Endothelial cell of umbilical vein (primary cell): Measurements from ENCODE around the gene CUEDC2. TPM values are rescaled to one million over a fixed set of nuclear protein-coding genes. Genes with fewer than 3 reads are reported as not detected.
"Not testable (repeated sequence)": the region's sequence is repeated elsewhere in the genome, so short reads cannot be mapped to it uniquely, and the experiment has no call there.

Experiments used
- BruUV-seq: library from RNA; stranded (reverse); fragments of 400-500 nt; replicated peaks from 2 replicates; lab custom pipeline; 2021; lab: Mats Ljungman, UMichigan
- CTCF ChIA-PET: fragments of 300-600, 350-600 bp; sonication (Branson Sonifier 250); formaldehyde crosslinking; loops from one replicate; lab custom pipeline; 2021; ENCODE audit warnings: antibody characterized with exemption, inconsistent platforms; lab: Charles Lee
- POLR2A ChIA-PET: fragments of 300-600, 350-600 bp; sonication (Branson Sonifier 250); formaldehyde crosslinking; loops from one replicate; lab custom pipeline; 2021; ENCODE audit warnings: antibody characterized with exemption, inconsistent platforms; lab: Charles Lee
- DNase-seq: peaks from one replicate; pipeline ENCODE4 v3.0.0-alpha.2; 2011; ENCODE audit warnings: low read depth, low spot score
- FAIRE-seq: peaks from 2 replicates; lab custom pipeline; 2011; peaks lifted over from hg19 to GRCh38; lab: Jason Lieb, UNC
- H2AFZ ChIP-seq: 2 replicates; pipeline ENCODE4 v1.6.0; 2012; ENCODE audit warnings: low read depth, low read length, control low read depth, inconsistent platforms
- H3K27ac ChIP-seq: 2 replicates; pipeline ENCODE4 v1.5.1; 2011; ENCODE audit warnings: low read depth, mild to moderate bottlenecking, control low read depth, low read length, moderate library complexity; ENCODE audit not compliant: insufficient read depth
- H3K27me3 ChIP-seq, 2 experiments: 2 replicates each; pipeline versions ENCODE4 v1.6.0 to v1.6.1; 2011; ENCODE audit warnings: low read length in 2 of 2, mixed read lengths in 1 of 2; ENCODE audit not compliant: control insufficient read depth in 2 of 2, insufficient read depth in 2 of 2
- H3K36me3 ChIP-seq, 2 experiments: 2 replicates in 1 of 2; 3 replicates in 1 of 2; pipeline ENCODE4 v1.5.1; 2011; ENCODE audit warnings: low read length in 2 of 2, mild to moderate bottlenecking in 1 of 2, moderate library complexity in 1 of 2; ENCODE audit not compliant: control insufficient read depth in 2 of 2, insufficient read depth in 2 of 2; ENCODE audit errors: extremely low read depth in 1 of 2
- H3K4me1 ChIP-seq: 3 replicates; pipeline ENCODE4 v1.5.1; 2011; ENCODE audit warnings: mild to moderate bottlenecking, low read length; ENCODE audit not compliant: control insufficient read depth, insufficient read depth; ENCODE audit errors: extremely low read depth
- H3K4me2 ChIP-seq: 2 replicates; pipeline ENCODE4 v1.6.1; 2011; ENCODE audit warnings: low read length, control low read depth, mixed read lengths; ENCODE audit not compliant: insufficient read depth
- H3K4me3 ChIP-seq, 3 experiments: fragments of 200-600 bp in 1 of 3; sonication (generic), shearing (Covaris generic) in 1 of 3; replicated peaks in 1 of 3; 2 replicates each; pipeline ENCODE4 v1.5.1; 2011 to 2016; ENCODE audit warnings: control low read depth in 3 of 3, low read length in 3 of 3, mild to moderate bottlenecking in 2 of 3, inconsistent platforms in 1 of 3, low read depth in 1 of 3, moderate library complexity in 1 of 3; ENCODE audit not compliant: insufficient read depth in 1 of 3
- H3K79me2 ChIP-seq: 2 replicates; pipeline ENCODE4 v1.6.0; 2012; ENCODE audit warnings: low read length, inconsistent platforms; ENCODE audit not compliant: control insufficient read depth, insufficient read depth
- H3K9ac ChIP-seq: replicated peaks from 2 replicates; pipeline ENCODE3; 2011; ENCODE audit warnings: low read length, control low read depth; ENCODE audit not compliant: insufficient read depth; ENCODE audit errors: extremely low read depth
- H3K9me1 ChIP-seq: replicated peaks from 3 replicates; pipeline ENCODE4 v1.6.0; 2011; ENCODE audit warnings: mild to moderate bottlenecking, low read length; ENCODE audit not compliant: control insufficient read depth, insufficient read depth; ENCODE audit errors: extremely low read depth
- H3K9me3 ChIP-seq: replicated peaks from 2 replicates; pipeline ENCODE4 v1.5.1; 2012; ENCODE audit warnings: low read length, inconsistent platforms; ENCODE audit not compliant: control insufficient read depth, insufficient read depth
- H4K20me1 ChIP-seq: replicated peaks from 2 replicates; pipeline ENCODE3; 2011; ENCODE audit warnings: mild to moderate bottlenecking, low read length; ENCODE audit not compliant: control insufficient read depth, insufficient read depth; ENCODE audit errors: extremely low read depth
- EZH2 ChIP-seq: IDR thresholded peaks from 2 replicates; pipeline ENCODE4 v1.6.1; 2012; ENCODE audit warnings: borderline replicate concordance, low read depth, mild to moderate bottlenecking, moderate library complexity, low read length, inconsistent platforms; ENCODE audit not compliant: severe bottlenecking
- FOS ChIP-seq: IDR thresholded peaks from 2 replicates; pipeline ENCODE4 v1.6.1; 2011; ENCODE audit warnings: mild to moderate bottlenecking, low read length, moderate library complexity, borderline replicate concordance; ENCODE audit not compliant: insufficient read depth
- GATA2 ChIP-seq: IDR thresholded peaks from 2 replicates; pipeline ENCODE4 v1.7.0; 2011; ENCODE audit warnings: low read depth, mild to moderate bottlenecking, moderate library complexity, mixed read lengths, low read length; ENCODE audit not compliant: insufficient read length, insufficient read depth
- JUN ChIP-seq: IDR thresholded peaks from 2 replicates; pipeline ENCODE4 v1.6.1; 2011; ENCODE audit warnings: borderline replicate concordance, low read depth; ENCODE audit not compliant: insufficient read length, insufficient read depth
- MYC ChIP-seq: IDR thresholded peaks from one replicate; pipeline ENCODE4 v1.6.1; 2011; ENCODE audit warnings: mild to moderate bottlenecking, low read depth, low read length
- POLR2A ChIP-seq: IDR thresholded peaks from 2 replicates; pipeline ENCODE4 v1.6.1; 2012; ENCODE audit warnings: low read depth, mild to moderate bottlenecking, control low read depth, low read length
- POLR2AphosphoS5 ChIP-seq: IDR thresholded peaks from 2 replicates; pipeline ENCODE4 v1.6.1; 2012; ENCODE audit warnings: low read depth, mild to moderate bottlenecking, control low read depth, low read length, moderate library complexity; ENCODE audit not compliant: insufficient read depth
- dilution Hi-C: fragments of 300-500 bp; cut with MboI; formaldehyde crosslinking; loops from one replicate; pipeline ENCODE4 v1.15.0; 2019; ENCODE audit warnings: low sequenced_read_pairs; ENCODE audit not compliant: extremely low pct_ligation_motif_present
- intact Hi-C: fragments of 100-400 bp; cut with micrococcal nuclease; formaldehyde crosslinking; loops from one replicate; pipeline ENCODE4 v1.10.0; 2022
- polyA plus RNA-seq, 4 experiments: library from polyadenylated mRNA; depleted of rRNA in 3 of 4; stranded (reverse) in 3 of 4; unstranded in 1 of 4; fragments of >200 nt; gene quantifications; 2 replicates each; pipeline versions ENCODE4 v1.2.1 to v1.2.3, GENCODE V29; 2011 to 2012; ENCODE audit warnings: missing spikeins in 1 of 4
- total RNA-seq: library from RNA; stranded (reverse); gene quantifications from 2 replicates; pipeline ENCODE4 v1.2.3, GENCODE V29; 2021
- TF ChIP-seq, protein P1 (sequence below): IDR thresholded peaks from 2 replicates; pipeline ENCODE4 v1.6.1; 2011; ENCODE audit not compliant: insufficient read depth, insufficient read length

CUEDC2 gene
- total and polyA plus RNA-seq, 2 donors (not counting 3 experiments of a cell fraction or from before 2014, with no cell fraction given) = 61.5 to 96.7 TPM

DNA sequence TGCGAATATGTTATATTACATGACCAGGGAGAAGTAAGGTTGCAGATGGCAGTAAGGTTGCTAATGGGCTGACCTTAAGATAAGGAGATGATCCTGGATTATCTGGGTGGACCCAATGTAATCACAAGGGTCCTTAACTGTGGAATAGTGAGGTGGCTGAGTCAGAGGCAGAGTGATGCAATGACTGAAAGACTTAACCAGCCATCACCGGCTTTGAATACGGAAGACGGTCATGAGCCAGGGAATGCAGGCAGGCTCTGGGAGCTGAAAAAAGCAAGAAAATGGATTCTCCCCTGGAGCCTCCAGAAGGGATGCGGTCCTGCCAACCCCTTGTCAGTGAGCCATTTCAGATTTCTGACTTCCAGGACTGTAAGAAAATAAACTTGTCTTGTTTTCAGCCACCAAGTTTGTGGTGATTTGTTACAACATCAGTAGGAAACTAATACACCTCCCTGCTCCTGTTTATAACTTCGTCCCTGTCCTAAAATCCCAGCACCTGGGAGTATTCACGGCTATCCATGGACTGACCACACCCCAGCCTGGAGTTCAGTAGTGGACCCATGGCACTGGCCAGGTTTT is 23.6 kb upstream of the CUEDC2 start:
- DNase-seq = no peak
- POLR2A ChIA-PET = no interaction called here
- CTCF ChIA-PET = interaction anchor here (1.4 to 1.5 kb wide), 2 partner anchors 22 to 128 kb away, joined by 3 to 4 read pairs; no protein-coding TSS in a partner anchor
- Histone ChIP-seq H2AFZ (no peak overlapping the region), H3K79me2 (no peaks in the 10 kb centered on the region), H4K20me1 (no peaks in the 10 kb centered on the region), H3K36me3 (no peaks in the 10 kb centered on the region), H3K9me3 (no peaks in the 10 kb centered on the region), H3K4me1 (peaks cover 3% of the 10 kb centered on the region), H3K4me3 (no peak overlapping the region), H3K9me1 (no peaks in the 10 kb centered on the region), H3K27me3 (no peaks in the 10 kb centered on the region), H3K9ac (no peak overlapping the region), H3K27ac (no peak overlapping the region), H3K4me2 (no peak overlapping the region)
- no peak for FAIRE-seq
- intact Hi-C loops (no loop called here), dilution Hi-C loops (no loop called here)
- BruUV-seq = no TSS peak
- TF ChIP-seq POLR2A (no peak), MYC (no peak), POLR2AphosphoS5 (no peak), GATA2 (no peak), EZH2 (no peak), JUN (no peak), FOS (no peak)
- TF ChIP-seq, protein P1, sequence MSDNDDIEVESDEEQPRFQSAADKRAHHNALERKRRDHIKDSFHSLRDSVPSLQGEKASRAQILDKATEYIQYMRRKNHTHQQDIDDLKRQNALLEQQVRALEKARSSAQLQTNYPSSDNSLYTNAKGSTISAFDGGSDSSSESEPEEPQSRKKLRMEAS = no peak

DNA sequence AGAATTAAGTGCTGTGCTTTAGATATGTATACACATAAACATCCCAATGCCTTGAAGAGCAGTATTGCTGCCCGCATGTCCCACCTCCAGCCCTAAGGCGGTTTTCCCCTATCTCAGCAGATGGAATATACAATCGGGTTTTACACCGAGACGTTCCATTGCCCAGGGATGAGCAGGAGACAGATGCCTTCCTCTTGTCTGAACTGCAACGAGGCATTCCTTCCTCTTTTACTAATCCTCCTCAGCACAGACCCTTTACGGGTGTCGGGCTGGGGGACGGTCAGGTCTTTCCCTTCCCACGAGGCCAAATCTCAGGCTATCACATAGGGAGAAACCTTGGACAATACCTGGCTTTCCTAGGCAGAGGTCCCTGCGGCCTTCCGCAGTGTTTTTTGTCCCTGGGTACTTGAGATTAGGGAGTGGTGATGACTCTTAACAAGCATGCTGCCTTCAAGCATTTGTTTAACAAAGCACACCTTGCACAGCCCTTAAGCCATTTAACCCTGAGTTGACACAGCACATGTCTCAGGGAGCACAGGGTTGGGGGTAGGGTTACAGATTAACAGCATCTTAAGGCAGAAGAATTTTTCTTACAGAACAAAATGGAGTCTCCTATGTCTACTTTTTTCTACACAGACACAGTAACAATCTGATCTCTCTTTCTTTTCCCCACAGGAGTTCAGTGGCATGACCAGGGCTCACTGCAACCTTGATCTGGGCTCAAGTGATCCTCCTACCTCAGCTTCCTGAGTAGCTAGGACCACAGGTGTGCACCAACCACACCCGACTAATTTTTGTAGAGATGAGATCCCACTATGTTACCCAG is 22.5 kb upstream of the CUEDC2 start:
- H4K20me1 ChIP-seq, CTCF ChIA-PET, H3K9me1 ChIP-seq, dilution Hi-C loops, BruUV-seq, H3K9me3 ChIP-seq, H3K4me2 ChIP-seq, H3K4me1 ChIP-seq, intact Hi-C loops, H3K27ac ChIP-seq, DNase-seq, H3K4me3 ChIP-seq, POLR2A ChIA-PET, FAIRE-seq, H3K9ac ChIP-seq, H3K36me3 ChIP-seq, H3K27me3 ChIP-seq, H3K79me2 ChIP-seq, H2AFZ ChIP-seq: not testable (repeated sequence)
